Measurements from ENCODE around the gene VAT1L.

GRCh38 chr16:77793417-77793816 is 5.1 kb downstream of the VAT1L start:
- TF ChIP-seq CTCF (IDR thresholded peaks at IDR 0.05): no peak
- no peak for TF ChIP-seq POLR2A (IDR thresholded peaks at IDR 0.05)

All from right lobe of liver (tissue), 4 donors.